ENCODE data around the gene UVSSA.

The UVSSA gene

DNA sequence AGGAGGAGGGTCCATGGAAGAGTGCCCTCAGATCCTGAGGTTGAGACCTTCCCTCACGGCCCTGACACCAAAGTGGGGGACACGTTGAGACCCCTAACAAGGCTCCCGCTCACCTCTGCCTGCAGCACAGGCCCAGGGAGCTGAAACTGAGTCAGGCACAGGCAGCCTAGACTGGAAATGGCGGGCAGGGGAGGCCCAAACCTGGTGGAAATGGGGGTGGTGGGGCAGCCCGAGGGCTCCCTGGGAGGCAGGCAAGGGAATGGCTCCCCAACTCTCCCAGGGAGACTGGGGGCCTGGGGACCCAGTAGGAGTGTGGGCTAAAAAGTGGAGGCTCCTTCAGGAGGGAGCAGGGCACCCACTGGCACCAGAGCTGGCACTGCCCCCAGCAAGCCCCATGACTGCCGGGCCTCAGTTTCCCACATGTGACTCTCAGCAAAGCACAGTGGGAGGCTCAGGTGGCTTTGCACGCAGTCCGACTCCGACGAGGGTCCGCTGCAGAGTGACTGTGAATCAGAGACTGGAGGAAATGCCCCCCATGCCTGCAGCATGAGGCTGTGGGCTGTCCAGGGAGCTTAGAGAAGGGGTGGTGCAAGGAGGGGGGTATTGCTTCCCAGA lies 53.3 kb downstream of the UVSSA start:
- no peak for DNase-seq

DNA sequence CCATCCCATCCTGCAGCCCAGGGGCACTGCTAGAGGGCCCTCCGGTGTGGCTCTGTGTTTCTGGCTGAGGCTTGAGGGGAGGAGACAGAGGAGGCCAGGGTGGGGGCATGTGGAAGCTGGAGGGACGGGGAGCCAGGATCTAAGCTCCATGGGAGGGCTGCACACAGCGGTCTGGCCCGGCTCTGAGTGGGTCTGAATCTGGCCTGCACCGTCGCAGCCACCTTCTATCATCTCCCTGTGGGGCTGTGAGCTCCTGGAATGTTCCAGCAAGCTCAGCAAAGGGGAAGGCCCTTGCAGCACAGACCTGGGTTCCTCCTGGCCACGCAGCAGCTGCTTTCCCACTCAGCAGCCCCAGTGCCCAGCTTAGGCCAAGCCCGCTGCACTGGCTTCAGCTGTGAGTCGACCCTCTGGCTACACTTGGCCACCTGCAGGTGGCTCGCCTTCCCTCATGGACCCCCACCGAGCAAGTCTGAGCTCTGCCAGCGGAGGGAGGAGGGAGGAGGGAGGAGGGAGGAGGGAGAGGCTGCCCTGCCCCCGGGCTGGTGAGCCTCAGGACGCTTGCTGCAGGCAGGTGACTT lies 53.9 kb downstream of the UVSSA start:
- DNase-seq = no peak

DNA sequence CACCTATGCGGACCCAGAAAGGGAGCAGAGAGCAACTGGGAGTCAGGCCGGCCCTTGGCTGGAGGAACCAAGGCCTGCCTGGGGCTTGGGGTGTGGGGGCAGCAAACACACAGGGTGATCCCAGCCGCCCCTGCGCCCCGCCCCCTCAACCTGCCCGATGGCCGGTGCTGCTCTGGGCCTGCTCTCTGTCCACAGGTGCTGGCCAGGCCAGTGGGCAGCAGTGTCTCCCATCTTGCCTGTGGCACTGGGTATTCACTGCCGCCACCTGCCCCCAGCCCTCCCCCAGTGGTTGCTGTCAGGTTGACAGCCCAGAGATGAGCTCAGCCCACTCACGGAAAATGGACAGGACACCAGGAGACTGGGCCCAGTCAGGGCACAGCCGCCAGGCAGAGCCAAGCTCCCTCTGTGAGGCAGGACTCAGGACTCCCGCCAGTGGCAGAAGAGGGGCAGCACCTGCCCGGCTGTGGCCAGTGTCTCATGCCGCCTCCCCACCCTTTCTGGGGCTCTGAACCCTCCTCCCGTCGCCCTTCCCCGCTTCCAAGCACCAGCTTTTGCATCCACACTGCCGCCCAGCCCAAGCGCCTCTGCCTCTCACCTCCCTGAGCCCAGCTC lies 54.5 kb downstream of the UVSSA start:
- no peak for DNase-seq

DNA sequence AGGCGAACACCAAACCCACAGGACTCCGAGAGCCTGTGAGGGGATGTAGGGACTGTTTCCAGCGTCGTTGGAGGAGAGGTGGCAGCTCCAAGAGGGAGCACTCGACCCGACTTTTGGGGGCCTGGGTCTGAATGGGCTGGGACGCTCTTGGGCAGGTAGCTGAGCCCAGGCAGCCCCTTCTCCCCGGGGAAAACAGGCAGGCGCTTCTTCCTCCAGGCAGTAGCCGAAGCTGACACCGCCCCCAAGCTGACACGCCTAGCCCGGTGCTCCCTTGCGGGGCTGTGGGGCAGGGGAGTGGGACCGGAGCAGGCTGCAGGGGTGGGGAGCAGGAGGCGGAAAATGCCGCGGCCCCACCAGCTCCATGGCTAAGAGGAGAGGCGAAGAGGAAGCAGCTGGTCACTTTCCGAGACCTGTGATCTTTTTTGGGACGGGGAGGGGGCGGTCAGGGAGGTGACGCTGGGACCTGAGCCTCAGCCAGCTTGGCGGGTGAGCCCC lies 55.1 kb downstream of the UVSSA start:
- no peak for DNase-seq

DNA sequence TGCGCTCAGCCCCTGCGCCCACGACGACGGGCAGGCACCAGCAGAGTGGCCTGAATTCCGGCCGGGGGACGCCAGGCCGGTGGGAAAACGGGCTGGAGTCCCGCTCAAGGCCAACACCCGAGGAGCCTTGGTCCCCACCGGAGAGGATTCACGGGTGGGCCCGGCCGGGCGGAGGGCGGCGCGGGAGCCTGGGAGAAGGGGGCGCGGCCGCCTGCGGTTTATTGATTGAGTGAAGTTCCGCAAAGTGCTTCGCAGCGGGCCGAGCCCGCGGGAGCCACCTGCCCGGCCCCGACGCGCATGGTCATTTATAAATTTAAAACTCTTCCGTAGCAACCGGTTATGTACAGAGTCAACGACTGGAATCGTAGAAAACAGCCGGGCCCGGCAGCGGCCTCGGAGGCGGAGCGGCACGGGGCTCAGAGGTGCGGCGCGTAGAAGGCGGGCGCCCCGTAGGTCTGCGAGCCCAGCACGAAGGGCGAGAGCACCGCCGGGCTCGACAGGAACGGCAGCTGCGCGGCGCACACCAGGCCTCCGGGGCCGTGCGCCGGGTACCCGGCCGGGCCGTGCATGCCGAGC lies 55.6 kb downstream of the UVSSA start:
- DNase-seq = no peak

DNA sequence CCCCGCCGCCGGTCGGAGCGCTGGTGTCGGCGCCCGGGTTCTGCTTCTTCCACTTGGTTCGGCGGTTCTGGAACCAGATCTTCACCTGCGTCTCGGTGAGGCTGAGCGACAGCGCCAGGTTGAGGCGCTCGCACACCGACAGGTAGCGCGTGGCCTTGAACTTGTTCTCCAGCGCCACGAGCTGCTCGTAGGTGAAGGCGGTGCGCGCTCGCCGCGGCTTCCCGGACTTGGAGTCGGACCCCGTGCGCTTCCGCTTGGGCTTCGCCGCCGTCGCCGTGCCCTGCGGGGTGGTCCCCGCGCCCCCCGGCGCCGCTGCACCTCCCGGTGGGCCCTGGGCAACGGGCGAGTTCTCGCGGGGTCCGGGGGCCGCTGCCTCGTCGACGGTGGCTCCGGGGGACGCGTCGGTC lies 56.2 kb downstream of the UVSSA start:
- no peak for DNase-seq

DNA sequence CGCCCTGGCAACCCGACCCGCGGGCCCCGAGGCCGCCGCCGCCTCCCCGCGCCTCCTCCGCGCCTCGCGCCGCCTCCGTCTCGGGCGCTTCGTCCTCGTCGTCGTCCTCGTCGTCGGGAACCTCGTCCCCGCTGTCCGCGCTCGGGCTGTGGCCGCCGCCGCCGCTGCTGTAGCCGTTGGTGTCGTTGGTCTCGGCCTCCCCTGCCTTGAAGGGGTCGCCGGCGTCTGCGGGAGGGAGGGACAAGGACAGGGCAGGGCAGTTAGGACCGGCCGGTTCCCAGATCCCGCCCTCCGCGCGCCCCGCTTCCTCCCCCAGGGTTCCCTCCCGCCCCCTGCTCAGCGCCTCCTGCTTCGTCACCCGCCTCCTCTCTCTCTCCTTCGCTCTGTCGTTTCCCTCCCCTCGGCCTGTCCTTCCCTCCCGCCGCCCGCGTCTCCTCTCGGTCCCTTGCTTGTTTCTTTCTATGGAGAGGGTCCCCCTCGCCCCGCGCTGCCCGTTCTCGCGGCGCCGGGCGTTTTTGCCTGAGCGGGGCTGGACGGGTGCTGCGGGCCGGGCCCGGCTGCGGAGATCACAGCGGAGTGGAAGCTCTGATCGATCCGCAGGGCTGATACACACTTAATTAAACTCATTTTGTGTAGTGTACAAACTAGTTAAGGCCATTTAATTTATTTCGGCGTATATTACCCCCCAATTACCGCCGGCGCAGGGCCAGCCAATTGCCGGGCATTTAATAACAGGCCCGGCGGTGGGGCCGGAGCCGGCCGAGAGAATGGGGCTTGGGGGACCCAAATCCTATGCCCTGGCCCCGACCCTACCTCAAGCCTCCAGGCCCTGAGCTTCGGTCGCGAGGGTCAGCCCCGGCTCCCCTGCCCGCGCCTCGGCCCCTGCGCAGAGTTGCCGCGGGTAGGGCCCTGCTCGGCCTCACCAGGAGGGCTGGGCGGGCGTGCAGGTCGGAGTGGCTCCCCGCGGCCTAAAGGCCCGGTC lies 56.9 kb downstream of the UVSSA start:
- DNase-seq = no peak

DNA sequence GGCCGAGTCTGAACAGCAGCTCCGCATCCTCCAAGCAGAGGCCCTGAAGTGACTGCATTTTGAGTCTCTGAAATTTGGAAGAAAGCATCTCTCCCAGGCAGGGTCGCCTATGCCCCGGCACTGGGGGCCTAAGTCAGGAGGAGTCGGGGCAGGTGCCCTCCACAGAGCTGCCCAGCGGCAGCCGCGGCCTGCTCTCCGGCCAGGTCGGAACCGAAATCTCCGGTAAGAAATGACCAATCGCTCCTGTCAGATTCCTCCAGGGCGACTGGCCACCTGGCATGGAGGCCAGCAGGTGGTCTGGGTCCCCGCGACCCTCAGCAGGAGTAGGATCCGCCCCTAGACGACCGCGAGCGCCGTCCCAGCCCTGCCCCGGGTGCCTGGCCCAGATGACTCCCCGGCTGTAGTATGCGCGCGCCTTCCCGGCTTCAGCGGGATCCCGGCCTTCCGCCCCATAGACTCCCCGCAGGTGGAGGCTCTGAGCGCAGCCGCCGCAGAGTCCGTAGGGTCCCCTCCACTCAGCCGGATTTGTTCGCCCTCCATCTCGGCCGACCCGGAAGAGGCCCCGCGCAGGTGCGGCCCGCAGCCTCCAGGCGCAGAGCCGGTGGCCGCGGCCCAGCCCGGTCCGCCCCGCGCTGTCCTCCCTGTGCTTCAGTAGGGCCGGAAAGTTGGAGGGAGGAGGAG lies 57.7 kb downstream of the UVSSA start:
- no peak for DNase-seq

DNA sequence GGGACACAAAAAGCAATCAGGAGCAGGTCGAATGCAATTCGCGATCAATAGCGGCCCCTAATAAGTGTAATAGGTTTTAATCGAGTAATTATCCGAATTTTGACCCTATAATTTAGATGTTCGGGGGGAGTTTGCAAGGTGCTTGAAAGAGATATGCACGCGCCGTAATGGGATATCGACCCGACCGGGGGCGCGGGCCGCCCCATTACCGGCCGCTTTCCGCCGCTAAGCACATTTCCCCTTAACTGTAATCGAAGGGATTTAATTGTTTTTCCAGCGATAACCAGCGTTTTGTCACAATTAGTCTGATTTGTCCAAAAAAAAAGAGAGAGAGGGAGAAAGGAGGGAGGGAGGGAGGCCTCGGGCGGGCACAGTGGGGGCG lies 58.2 kb downstream of the UVSSA start:
- DNase-seq = no peak

DNA sequence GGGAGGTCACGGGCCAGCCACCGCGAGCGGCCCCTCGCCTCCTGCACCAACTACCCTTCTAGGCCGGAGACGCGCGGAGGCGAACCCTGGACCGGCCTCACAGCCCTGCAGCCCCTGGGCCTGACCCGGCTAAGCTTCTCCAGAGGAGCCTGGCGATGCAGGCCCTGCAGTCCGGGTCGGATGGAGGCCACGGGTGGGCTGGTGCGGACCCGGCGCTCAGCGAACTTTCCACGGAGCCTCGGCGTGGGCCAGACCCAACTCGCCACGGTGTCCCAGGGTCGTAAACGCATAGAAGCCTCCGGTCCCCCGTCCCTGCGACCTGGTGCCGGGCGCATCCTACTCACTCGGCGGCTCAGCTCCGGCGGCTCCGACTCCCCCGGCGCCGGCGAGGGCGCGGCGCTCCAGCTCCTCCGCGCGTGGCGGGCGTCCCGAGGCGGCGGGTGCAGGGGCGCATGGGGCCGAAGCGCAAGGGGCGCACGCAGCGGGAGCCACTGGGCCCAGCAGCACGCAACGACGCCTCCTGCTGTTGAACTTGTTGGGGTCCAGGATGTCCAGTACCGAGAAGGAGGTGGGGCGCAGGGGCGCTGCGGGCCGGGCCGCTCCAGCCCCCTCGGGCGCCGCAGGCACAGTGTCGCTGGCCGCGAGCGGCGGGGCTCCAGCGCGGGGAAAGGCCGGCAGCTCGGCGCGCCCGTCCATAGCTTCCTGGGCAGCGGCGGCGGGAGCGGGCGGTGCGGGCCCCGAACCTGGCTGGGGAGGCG lies 58.8 kb downstream of the UVSSA start:
- no peak for DNase-seq

DNA sequence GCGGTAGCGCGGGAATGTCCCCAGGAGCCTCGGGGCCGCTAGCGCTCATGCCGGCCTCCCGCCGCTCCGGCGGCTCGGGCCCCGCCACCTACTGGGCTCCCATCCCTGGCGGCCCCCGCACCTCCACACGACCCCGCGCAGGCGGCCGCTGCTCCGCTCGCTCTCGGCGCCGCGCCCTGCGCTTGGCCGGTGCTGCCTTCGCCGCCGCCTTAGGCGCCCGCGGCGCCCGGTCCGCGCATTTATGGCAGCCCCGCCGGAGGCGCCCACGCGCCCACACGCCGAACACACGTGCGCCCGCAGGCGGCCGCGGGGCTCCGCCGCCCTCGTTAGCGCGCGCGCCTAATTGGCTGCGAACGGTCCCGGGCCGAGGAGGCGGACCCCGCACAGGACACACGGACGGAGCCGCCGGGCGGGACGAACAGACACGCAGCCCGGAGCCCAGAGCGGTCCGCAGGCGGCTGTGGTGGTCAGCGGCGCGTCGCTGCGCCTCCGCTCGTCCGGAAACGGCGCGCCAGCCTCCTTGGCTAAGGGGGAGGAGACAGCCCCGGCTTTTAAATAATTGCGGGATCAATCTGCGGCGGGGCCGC lies 59.5 kb downstream of the UVSSA start, which contains the start of gene NKX1-1:
NKX1-1 (minus strand) TSS at position 49 of the 587 bp plus-strand sequence; CDS start at position 49, 0 bp downstream.
- DNase-seq = no peak

DNA sequence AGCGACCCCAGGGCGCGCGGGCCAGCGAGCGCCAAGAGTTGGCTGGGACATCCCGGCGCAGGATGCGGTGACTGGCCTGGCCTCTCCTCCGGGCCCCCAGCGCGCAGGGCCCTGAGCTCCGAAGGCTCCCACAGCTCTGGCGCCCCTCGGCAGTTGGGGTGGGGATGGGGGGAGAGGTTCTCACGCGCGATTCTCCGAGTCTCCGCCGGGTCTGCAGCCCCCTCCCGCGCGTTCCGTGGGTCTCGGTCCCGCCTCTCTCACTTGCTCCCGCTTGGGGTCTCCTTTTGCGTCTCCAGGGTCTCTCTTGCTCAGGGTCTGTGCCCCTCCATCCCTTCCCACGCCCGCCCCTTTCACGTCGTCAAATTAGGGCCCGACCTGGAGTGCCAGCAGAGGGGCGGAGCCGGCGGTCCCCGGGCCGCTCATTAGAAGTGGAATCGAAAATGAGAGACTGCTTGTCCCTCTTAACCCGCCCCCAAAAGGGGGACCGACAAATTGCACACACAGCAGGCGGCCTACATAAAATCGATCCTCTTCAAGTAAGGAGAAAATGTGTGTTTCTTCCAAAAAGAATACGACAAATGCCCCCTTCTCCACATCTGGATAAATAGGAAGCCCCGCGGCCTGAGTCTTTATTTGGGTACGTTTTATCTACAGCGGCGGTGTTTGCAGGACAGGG lies 60.1 kb downstream of the UVSSA start:
- DNase-seq = no peak

DNA sequence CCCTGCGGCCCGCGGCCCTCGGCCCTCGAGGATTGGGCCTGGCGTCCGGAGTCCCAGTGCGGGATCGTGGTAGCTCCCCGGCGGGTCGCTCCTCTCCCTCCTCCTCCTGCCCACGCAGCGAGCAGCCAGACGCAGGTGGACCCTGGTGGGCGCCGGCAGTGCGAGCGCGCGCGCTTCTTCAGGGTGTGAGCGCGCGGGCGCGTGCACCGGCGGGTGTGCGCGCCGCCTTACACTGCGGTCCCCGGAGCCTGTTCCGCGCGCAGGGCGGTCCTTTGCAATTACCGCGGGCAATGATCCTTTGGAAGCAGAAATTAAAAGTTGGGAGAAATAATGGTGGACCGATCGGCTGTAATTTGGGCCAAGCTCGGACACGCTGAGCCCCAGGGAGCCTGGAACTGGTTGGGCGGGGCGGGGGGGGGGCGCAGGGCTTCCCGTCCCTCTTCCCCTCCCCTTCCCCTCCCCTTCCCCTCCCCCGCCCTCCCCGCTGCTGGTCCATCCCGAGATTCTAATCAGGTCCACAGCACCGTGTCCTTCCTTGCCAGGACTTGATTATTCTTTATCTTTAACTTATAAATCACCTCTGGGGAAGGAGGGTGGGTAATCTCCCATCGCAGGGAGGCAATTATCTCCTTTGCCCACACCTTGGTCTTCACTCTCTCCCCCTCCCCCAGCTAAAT lies 60.8 kb downstream of the UVSSA start:
- DNase-seq = no peak

DNA sequence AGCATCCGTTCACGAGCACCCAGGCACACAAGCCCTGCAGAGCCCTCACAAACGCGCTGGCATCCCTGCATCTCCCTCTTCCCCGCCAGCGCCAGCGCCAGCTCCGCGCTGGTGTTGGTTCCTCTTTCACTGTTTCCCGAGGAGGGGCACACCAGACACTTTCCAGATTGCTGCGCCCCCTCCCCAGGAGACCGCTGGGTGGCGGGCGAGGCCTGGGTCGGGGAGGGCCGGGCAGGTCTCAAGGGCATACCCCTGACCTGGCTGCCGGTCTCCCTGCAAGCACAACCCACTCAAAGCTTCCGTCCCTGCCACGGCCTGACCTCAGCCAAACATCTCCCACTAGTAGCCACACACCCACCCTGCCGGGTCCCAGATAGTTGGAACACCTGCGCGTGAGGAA lies 61.4 kb downstream of the UVSSA start:
- DNase-seq = no peak

DNA sequence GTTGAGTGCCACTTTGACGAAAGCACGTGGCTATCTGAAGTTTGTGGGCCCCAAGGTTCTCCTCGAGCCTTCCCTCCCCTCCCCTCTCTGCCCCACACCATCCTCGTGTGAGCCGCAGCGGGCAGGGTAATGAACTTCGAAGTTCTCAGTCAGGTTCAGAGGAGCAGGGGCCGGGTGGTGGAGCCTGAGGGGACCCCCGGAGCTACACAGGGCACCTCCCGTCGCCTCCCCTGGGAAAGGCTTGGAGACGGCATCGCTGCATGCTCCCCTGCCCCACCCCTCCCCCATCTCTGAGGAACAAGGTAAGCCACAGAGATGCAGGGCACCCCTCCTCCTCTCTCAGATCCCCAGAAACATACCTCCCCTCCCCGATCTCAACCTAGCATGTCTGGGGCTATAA lies 62.1 kb downstream of the UVSSA start:
- no peak for DNase-seq

DNA sequence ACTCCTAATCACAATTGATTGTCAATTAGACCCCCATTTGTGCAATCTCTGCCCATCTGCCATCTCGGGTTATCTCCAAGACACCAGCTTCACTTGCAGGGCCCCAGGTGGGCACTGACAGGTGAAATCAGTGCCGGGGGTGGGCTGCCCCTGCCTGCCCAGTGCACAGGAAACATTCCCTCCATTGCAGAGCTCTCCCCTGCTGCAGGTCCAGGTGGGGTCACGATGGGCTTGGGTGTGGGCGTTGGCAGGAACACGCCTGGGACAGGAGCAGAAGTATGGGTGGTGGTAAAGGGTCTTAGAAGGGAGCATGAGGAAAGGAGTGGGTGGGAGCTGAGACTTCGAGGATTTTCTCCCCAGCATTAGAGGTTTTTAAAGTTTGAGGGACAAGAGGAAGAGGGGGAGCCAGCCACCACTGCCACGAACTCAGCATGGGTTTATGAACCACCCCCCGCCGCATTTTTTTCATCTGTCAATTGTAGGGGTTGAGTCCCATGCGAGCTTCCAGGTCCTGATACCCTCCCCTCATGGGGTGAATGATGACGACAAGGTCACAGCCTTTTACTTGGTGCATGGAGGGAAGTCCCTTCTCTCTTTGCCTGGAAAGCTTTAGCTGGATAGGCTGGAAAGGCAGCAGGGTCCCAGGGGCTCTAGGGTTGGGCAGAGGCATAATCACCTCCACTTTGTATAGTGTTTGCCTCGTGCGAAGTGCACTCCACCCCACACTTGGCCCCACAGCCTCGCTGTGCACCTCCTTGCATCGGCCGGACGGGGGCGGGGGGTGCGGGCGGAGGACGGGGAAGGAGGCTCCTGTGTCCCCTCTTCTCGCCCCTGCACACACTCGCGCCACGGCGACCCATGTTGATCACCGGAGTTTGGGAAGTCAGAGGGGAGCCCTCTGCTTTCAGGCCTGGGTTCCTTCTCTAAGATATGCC lies 62.8 kb downstream of the UVSSA start:
- DNase-seq = no peak

DNA sequence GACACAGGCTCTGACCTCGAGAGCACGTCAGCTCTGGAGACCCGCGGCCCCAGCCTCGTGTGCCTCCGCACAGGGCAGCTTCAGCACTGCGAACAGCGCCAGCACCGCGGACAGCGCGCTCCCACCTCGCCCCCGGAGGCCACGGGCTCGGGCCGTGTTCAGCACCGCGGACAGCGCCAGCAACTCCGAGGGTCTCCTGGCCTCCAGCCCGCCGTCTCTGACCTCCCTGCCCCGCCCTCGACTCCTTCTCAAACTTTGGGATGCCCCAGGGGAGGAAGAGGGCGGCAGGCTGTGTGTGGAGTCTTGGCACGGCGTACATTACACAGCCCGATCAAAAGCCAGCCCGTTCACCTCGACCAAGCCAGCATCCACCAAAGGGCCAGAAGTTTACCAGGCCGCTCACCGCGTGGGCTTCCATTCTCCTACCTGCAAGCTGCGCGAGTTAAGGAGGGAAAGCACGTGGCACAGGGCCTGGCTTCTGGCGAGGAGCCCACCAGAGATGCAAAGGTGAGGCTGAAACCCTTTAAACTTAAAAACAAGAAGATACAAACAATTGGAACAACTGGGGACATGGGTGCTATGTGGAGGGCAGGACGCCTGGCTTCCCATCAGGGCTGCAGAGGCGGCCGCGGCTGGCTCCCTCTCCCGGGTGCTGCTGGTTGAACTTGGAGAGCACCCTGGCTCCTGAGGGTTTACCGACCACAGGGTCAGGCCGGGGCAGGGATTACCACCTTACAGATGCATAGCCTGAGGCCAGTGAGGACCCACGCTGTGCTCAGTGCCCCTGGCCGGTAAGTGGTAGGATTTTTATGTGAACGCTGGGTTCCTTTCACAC lies 63.7 kb downstream of the UVSSA start:
- no peak for DNase-seq
